DND-41 (cell line): ENCODE data around the gene ALDH1A3.

Experiments used
- CTCF ChIP-seq: IDR thresholded peaks from 2 replicates; pipeline ENCODE4 v1.5.1; 2012; ENCODE audit warnings: borderline replicate concordance, low read length, moderate library complexity, mild to moderate bottlenecking; ENCODE audit not compliant: poor library complexity, severe bottlenecking; ENCODE audit errors: extremely low read depth
- EZH2 ChIP-seq: IDR thresholded peaks from 3 replicates; pipeline ENCODE4 v1.6.1; 2012; ENCODE audit warnings: borderline replicate concordance, low read depth, mild to moderate bottlenecking, moderate library complexity, low read length, inconsistent platforms; ENCODE audit not compliant: severe bottlenecking

GRCh38 chr15:100859970-100860828 is 19.4 kb upstream of the ALDH1A3 start:
- TF ChIP-seq CTCF (no peak), EZH2 (no peak)
